Left forelimb (tissue), 1 donor: ENCODE measurements around the gene MIX23.

Source experiments
- DNase-seq: peaks from one replicate; pipeline ENCODE4 v3.0.0-alpha.2; 2018; ENCODE audit warnings: low spot score

MIX23 gene

GRCh38 chr3:122382888-122383666 is at the start of gene MIX23:
TSS of gene MIX23 (minus strand) at chr3:122383231. CDS start at chr3:122383224, 7 bp downstream.
- peak; percentile 92 for DNase-seq

GRCh38 chr3:122430371-122430770 is 47.3 kb upstream of the MIX23 start:
- no peak for DNase-seq

GRCh38 chr3:122427857-122428471 is 44.9 kb upstream of the MIX23 start:
- DNase-seq: no peak

DNA sequence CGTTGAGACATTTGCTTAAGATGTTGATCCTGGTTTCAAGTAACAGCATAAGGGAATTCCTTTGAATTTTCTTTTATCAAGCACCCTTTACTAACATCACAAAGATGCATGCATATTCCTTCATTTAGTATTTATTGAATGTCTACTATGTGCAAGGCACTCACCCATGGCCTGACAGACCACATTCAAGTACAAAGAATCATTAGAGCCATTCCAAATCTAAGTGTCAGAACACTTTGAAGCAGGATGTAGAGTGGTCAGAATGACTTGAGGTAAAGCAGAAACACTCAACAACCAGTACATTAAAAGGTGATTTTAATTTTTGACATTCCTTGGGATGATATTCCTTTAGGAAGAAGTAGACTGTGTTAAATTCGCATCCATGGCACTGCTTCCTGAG is 38.8 kb upstream of the MIX23 start:
- no peak for DNase-seq

DNA sequence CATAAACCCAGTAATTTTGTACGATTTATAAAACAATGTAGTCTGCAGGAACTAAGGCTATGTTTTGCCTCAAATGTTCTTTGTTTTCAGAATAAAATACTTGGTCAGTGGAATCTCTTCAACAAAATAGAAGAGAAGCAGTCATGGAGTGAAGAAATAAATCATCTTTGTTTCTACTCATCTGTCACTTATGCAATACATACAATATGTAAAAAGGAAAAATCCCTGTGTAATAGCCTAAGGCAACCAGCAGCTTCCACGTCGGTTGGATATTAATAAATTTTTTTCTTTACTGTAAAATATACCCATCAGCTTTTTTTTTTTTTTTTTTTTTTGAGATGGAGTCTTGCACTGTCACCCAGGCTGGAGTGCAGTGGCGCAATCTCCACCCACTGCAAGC is 38.1 kb upstream of the MIX23 start:
- no peak for DNase-seq

GRCh38 chr3:122416966-122417365 is 33.9 kb upstream of the MIX23 start:
- DNase-seq: no peak

- DNase-seq: peak; percentile 99
Observed at GRCh38 chr3:122415762-122416654, 33.0 kb upstream of the MIX23 start, which contains the start of gene WDR5B. TSS of gene WDR5B (minus strand) at chr3:122416062. CDS start at chr3:122415528, 534 bp downstream.

GRCh38 chr3:122415104-122415744 is 32.2 kb upstream of the MIX23 start:
- peak; percentile 64 for DNase-seq

DNA sequence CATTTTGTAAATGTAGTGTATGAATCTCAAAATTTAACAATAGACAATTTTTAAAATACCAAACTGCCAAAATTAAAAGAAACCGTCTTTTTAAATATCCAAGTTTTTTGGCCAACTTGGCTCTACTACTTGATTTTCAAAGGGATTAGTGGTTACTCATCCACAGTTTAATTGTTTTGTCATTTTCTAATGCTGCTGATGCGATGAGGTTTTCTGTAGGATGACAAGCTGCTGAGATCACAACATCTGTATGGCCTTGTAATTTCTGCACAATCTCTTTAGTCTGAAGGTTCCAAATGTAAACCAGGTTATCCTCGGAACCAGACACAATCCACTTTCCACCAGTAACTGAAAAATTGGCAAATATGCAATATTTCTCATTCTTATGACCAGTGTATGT is 31.4 kb upstream of the MIX23 start:
- DNase-seq: no peak

- no peak for DNase-seq
Observed at GRCh38 chr3:122410639-122411038, 27.6 kb upstream of the MIX23 start.

DNA sequence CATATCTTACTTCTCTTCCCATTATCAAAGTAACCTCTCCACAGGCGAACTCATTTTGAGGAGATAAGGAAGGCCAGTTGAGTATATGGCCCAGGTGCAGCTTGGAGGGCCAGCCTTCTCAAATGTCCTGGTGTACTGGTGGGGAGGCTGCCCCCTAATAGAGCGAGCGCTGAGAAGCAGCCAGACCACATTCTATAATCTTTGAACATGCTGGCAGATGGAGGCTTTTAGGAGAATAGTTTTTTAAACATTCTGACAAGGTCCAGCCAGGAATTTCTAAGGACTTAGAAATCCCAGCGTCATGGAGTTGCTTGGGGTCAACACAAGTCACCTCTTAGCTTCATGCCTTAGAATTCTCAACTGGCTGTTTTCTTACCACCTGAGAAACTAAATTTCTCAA is 27.1 kb upstream of the MIX23 start:
- no peak for DNase-seq

GRCh38 chr3:122409446-122409845 is 26.4 kb upstream of the MIX23 start:
- no peak for DNase-seq

- DNase-seq: no peak
Observed at GRCh38 chr3:122407946-122408345, 24.9 kb upstream of the MIX23 start.

DNA sequence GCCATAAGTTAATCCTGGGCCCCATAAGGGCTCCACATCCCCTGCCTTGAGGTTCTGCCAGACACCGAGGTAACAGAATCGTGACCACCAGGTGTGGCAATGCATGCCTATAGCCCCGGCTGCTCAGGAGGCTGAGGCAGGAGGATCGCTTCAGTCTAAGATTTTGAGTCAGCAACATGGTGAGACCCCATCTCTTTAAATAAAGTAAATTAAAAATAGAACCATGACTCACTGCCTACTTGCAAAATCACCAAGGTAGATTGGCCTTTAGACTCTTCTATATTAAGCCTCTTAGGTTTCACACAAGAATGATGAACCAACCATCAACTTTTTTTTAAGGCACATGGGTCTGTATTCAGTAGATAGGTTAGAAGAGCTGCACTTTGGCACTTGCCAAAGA is 23.2 kb upstream of the MIX23 start:
- no peak for DNase-seq

DNA sequence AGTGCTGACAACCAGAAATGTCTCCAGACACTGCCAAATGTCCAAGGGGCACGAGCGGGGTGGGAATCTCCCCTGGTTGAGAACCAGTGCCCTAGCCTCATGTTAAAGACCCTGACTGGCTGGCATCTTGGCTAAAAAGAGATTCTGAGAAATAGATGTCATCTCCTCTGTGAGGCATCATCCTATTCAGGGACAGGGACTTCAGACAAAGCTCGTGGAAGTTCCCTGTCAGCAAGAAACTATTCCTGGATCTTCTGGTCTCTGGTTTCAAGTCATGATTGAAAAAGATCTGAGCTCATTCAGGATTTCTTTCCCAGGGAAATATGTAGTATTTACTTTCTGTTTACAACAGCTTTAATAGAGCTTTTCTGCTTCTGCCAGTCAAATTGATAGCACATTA is 22.0 kb upstream of the MIX23 start:
- DNase-seq: no peak

- DNase-seq: no peak
Observed at GRCh38 chr3:122403489-122403888, 20.5 kb upstream of the MIX23 start.

- no peak for DNase-seq
Observed at GRCh38 chr3:122398920-122399319, 15.9 kb upstream of the MIX23 start.

- no peak for DNase-seq
Observed at GRCh38 chr3:122397201-122397600, 14.2 kb upstream of the MIX23 start.

GRCh38 chr3:122396511-122396910 is 13.5 kb upstream of the MIX23 start:
- DNase-seq: no peak

DNA sequence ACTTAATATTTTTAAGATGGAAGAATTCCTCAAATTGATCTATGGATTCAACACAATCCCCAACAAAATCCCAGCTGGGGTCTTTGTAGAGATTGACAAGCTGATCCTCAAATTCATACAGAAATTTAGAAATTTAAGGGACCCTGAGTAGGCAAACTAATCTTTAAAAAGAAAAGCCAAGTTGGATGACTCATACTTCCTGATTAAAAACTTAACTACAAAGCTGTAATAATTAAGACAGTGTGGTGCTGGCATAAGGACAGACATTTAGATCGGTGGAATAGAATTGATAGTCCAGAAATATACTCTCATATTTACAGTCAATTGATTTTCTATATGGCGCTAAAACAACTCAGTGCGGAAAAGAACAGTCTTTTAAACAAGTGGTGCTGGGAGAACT is 12.6 kb upstream of the MIX23 start:
- DNase-seq: no peak

DNA sequence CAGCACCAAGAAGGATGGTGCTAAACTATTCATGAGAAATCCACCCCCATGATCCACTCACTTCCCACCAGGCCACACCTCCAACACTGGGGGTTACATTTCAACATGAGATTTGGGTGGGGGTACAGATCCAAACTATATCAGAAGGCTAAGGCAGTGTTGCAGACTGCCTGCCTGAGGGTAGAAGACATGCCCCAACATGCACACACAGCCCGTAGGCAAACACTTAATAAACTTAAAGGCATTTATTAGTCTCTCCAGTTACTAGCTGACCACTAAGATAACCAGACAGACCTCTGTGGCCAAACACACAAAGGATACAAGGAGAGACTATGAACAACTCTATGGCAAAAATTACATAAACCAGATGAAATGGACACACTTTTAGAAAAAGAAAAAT is 11.1 kb upstream of the MIX23 start:
- no peak for DNase-seq
